Fibroblast of lung (primary cell): ENCODE results near the gene NKX3-2.

Source experiments
- EZH2 ChIP-seq: IDR thresholded peaks from 2 replicates; pipeline ENCODE4 v1.5.1; 2012; ENCODE audit warnings: low read length, control low read depth, mild to moderate bottlenecking; ENCODE audit errors: missing control alignments
- TF ChIP-seq, protein P1 (sequence below), 2 donors: IDR thresholded peaks in 1 of 2; conservative IDR thresholded peaks in 1 of 2; 1 replicate in 1 of 2; 2 replicates in 1 of 2; pipeline ENCODE4 v1.5.1; 2011 to 2012; ENCODE audit warnings: low read length in 2 of 2, control low read depth in 1 of 2, inconsistent platforms in 1 of 2, low read depth in 1 of 2, mild to moderate bottlenecking in 1 of 2

DNA sequence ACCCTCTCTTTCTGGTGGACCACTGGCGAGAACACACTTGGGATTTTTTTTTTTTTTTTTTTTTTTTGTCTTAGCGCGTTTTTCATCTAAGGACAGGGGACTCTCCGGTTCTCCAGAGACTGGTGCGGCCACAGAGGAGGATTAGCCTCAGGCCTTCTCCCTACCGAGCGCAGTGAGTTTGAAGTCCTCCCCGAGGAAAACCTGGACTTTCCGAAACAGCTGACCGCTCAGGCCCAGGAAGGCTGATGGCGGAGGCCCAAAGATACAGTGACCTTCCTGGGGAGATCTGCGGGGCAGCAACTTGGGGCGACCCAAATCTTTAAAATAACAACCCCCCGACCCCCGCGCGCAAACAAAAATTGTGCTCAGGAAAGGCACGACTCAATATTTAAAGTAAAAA, 9.2 kb downstream of the NKX3-2 start:
- TF ChIP-seq, protein P1, sequence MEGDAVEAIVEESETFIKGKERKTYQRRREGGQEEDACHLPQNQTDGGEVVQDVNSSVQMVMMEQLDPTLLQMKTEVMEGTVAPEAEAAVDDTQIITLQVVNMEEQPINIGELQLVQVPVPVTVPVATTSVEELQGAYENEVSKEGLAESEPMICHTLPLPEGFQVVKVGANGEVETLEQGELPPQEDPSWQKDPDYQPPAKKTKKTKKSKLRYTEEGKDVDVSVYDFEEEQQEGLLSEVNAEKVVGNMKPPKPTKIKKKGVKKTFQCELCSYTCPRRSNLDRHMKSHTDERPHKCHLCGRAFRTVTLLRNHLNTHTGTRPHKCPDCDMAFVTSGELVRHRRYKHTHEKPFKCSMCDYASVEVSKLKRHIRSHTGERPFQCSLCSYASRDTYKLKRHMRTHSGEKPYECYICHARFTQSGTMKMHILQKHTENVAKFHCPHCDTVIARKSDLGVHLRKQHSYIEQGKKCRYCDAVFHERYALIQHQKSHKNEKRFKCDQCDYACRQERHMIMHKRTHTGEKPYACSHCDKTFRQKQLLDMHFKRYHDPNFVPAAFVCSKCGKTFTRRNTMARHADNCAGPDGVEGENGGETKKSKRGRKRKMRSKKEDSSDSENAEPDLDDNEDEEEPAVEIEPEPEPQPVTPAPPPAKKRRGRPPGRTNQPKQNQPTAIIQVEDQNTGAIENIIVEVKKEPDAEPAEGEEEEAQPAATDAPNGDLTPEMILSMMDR (conservative IDR thresholded peaks at IDR 0.05 in 1 of 2, IDR thresholded peaks at IDR 0.05 in 1 of 2; ENCODE audit: low read depth in 1 of 2, low read length in 2 of 2), result no peak
- no peak for TF ChIP-seq EZH2
